HG02973 (cell line): ENCODE data around the gene R3HDM4.
"Not testable (repeated sequence)": the region's sequence is repeated elsewhere in the genome, so short reads cannot be mapped to it uniquely, and the experiment has no call there.

Source experiments
- ATAC-seq: cut with Tn5 transposase; IDR thresholded peaks from one replicate; pipeline ENCODE4 v1.9.1; 2021; ENCODE audit warnings: moderate library complexity; ENCODE audit not compliant: unreplicated experiment

R3HDM4 gene

GRCh38 chr19:913080-913748 lies at the start of gene R3HDM4:
Gene R3HDM4 (minus strand): TSS chr19:913219. CDS start chr19:913157, 62 bp downstream.
- ATAC-seq: no peak

- ATAC-seq: no peak
Observed at GRCh38 chr19:961866-962620, 49.0 kb upstream of the R3HDM4 start.

- no peak for ATAC-seq
Observed at GRCh38 chr19:960601-960938, 47.6 kb upstream of the R3HDM4 start.

- ATAC-seq: no peak
Observed at GRCh38 chr19:960020-960419, 47.0 kb upstream of the R3HDM4 start.

- ATAC-seq: no peak
Observed at GRCh38 chr19:958967-959855, 46.2 kb upstream of the R3HDM4 start.

- not testable (repeated sequence) for ATAC-seq
Observed at GRCh38 chr19:957578-957977, 44.6 kb upstream of the R3HDM4 start.

- ATAC-seq: no peak
Observed at GRCh38 chr19:956766-957440, 43.9 kb upstream of the R3HDM4 start.

GRCh38 chr19:955803-956765 lies 43.1 kb upstream of the R3HDM4 start:
- ATAC-seq: no peak

- ATAC-seq: no peak
Observed at GRCh38 chr19:954672-955494, 41.9 kb upstream of the R3HDM4 start.

- no peak for ATAC-seq
Observed at GRCh38 chr19:954272-954671, 41.3 kb upstream of the R3HDM4 start.

- no peak for ATAC-seq
Observed at GRCh38 chr19:953445-954271, 40.6 kb upstream of the R3HDM4 start.

GRCh38 chr19:952680-953444 lies 39.8 kb upstream of the R3HDM4 start:
- no peak for ATAC-seq

GRCh38 chr19:952049-952679 lies 39.1 kb upstream of the R3HDM4 start:
- ATAC-seq: no peak

GRCh38 chr19:950352-951066 lies 37.5 kb upstream of the R3HDM4 start:
- ATAC-seq: no peak

- ATAC-seq: no peak
Observed at GRCh38 chr19:948842-949496, 36.0 kb upstream of the R3HDM4 start.
